HL-60/S4 treated with retinoic acid at 250 ng/mL for 4 days and 3 days (cell line): ENCODE measurements around the gene CLEC17A.
"Not testable (repeated sequence)": the region's sequence is repeated elsewhere in the genome, so short reads cannot be mapped to it uniquely, and the experiment has no call there.

Experiments used
- in situ Hi-C: fragments of 300-500 bp; cut with MboI; formaldehyde crosslinking; loops from 2 replicates; pipeline ENCODE4 v1.7.0; 2022; ENCODE audit warnings: low sequenced_read_pairs

The CLEC17A gene, protein sequence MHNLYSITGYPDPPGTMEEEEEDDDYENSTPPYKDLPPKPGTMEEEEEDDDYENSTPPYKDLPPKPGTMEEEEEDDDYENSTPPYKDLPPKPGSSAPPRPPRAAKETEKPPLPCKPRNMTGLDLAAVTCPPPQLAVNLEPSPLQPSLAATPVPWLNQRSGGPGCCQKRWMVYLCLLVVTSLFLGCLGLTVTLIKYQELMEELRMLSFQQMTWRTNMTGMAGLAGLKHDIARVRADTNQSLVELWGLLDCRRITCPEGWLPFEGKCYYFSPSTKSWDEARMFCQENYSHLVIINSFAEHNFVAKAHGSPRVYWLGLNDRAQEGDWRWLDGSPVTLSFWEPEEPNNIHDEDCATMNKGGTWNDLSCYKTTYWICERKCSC

DNA sequence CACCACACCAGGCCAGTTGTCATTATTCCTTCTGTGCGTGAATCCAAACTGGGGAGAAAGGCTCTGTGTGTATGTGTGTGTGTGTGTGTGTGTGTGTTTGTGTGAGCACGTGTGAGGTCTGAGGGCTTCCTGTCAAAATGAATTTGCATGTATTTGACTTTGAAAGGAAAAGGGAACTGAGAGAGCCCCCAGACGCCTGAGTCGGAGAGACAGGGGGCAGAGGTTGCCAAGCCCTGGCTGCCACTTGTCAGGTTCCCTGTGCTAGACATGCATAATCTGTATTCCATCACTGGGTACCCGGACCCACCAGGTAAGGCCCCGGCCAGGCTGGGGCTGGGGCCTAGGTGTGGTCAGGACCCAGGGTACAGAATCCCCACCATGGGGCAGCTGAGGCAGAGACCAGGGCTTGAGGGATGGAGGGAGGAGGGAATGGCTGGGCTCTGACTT, at the start of gene CLEC17A:
Gene CLEC17A, plus strand, starts transcription at position 191 of the 447 bp plus-strand sequence. Its CDS starts 77 bp downstream, at position 268.
- in situ Hi-C loops = no loop called here

DNA sequence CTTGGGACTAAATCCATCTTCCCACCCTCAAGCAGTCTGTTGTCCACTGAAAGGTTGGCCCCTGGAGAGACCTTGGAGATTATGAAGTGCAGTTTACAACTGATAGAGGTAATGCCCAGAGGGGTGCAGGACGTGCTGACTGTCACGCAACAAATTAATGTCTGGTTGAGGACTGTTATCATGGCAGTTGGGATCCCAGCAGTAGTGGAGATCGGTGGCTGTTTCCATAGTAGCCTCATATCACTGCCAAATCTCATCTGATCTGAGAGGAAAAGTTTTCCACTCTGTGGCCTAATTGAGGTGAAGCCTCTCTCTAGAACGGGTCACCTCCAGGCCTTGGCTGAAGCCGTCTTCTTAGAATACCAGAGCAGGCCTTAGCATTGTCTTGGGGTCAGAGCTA, 49.4 kb upstream of the CLEC17A start:
- in situ Hi-C loops = no loop called here

DNA sequence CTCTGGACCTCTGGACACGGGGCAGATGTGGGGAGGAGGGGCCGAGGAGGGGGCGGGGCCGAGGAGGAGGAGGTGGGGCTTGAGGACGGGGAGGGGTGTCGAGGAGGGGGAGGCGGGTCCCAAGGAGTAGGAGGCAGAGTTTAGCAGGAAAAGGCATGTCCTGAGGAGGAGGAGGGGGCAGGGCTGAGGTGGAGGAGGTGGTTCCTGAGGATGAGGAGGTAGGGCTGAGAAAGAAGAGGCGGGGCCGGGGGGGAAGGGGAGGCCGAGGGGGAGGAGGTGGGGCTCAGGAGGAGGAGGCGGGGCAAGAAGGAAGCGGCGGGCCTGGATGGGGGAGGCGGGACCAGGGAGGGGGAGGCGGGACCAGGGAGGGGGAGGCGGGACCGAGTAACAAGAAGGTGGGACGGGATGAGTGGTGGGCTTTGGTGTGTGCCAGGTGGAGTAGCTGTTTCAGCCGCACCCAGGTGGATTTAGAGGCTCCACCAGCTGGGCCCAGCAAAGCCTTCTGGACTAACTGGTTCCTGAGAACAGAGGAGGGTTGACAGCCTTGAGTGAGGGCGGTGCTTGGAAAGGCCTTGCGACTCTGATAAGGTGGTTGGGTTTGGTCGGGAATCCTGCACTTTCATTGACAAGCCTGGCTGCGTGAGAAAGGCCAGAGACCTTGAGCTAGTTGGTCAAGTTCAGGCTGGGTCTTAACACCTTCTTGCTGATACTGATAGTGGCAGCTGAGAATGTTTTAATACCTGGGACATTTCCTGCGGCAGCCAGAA, 45.8 kb upstream of the CLEC17A start:
- in situ Hi-C loops = no loop called here

- in situ Hi-C loops = no loop called here
These were observed 42.0 kb upstream of the CLEC17A start for GRCh38 chr19:14540741-14541525.

GRCh38 chr19:14541979-14542378, 40.9 kb upstream of the CLEC17A start:
- in situ Hi-C loops = not testable (repeated sequence)

GRCh38 chr19:14542711-14543328, 40.1 kb upstream of the CLEC17A start:
- in situ Hi-C loops = no loop called here

- in situ Hi-C loops = no loop called here
These were observed 38.8 kb upstream of the CLEC17A start for GRCh38 chr19:14544047-14544446.

GRCh38 chr19:14544977-14545715, 37.7 kb upstream of the CLEC17A start:
- in situ Hi-C loops = no loop called here

GRCh38 chr19:14545716-14546082, 37.2 kb upstream of the CLEC17A start:
- in situ Hi-C loops = no loop called here

DNA sequence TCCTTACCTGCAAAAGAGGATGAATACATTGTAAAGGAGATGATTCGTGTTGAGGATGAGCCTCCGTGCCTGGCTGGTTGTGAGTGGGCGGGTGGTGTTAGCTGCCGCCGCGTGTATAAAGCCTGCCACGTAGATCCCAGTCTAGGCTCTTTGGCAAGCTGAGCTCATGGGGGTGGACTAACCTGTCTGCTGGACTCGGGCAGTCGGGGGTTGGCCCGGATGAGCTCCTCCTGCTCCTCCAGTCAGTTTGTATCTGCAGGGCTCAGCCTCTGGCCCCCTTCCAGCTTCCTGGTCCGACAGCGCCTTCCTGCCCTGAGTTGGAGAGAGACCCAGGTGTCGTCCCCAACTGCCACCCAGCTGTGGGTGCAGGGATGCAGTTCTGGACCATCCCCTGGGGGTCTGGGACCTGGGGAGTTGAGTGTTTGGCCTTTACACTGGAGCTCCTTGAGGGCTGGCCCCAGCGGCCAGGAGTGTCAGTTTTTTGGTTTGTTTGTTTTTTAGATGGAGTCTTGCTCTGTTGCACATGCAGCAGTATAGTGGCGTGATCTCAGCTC, 32.6 kb upstream of the CLEC17A start:
- in situ Hi-C loops = loop anchor here (25.0 kb wide), 1 partner anchor 337 kb away; the partner anchor contains the start of gene OR7A17

GRCh38 chr19:14551134-14552005, 31.5 kb upstream of the CLEC17A start:
- in situ Hi-C loops = loop anchor here (25.0 kb wide), 1 partner anchor 336 kb away; the partner anchor contains the start of gene OR7A17

DNA sequence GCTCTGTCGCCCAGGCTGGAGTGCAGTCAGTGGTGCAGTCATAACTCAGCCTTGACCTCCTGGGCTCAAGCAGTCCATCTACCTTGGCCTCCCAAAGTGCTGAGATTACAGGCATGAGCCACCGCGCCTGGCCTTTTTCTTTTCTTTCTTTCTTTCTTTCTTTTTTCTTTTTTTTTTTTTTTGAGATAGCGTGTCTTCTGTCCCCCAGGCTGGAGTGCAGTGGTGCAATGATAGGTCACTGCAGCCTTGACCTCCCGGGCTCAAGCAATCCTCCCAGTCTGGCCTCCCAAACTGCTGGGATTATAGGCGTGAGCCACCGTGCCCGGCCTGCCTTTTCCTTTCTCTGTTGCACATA, 30.9 kb upstream of the CLEC17A start:
- in situ Hi-C loops = loop anchor here (25.0 kb wide), 1 partner anchor 335 kb away; the partner anchor contains the start of gene OR7A17

DNA sequence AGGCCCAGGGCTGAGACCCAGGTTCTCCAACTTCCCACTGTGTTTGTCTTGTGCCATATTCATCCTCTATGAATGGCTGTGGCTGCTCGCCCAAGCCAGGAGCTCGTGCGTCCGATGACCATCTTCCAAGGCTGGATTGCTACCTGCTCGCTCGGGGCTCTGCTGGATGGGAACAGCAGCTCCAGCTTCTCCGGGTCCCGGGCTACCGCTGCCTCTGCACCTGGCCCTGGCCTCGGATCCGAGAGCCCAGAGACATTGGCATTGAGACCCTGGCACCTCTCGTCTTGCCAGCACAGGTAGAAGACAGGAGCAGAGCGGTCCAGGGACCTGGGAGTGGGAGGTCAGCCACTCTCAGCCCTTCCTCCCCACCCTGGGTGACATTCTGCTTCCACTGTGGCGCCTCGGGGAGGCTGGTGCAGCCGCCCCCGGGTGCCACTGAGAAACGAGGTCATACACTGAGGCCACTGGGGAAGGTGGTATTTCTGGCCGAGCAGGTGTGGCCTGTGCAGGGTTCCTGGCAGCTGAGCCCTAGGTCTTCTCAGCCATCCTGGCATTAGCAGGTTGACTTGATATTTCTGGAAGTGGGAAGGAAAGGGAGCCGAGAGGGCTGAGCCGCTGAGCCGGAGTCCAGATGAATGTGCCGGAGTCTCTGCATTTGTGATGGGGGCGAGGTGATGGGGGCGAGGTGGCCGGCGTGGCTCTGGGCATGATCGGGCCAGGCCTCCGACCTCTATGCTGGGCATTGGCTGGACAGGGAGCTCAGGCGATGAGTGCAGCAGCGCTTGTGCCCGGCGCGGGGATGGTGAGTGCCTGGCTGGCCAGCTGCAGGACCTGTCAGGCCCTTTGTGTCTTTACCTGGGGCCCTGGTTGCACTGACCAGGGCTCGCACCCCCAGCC, 29.6 kb upstream of the CLEC17A start:
- in situ Hi-C loops = loop anchor here (25.0 kb wide), 1 partner anchor 334 kb away; the partner anchor contains the start of gene OR7A17

DNA sequence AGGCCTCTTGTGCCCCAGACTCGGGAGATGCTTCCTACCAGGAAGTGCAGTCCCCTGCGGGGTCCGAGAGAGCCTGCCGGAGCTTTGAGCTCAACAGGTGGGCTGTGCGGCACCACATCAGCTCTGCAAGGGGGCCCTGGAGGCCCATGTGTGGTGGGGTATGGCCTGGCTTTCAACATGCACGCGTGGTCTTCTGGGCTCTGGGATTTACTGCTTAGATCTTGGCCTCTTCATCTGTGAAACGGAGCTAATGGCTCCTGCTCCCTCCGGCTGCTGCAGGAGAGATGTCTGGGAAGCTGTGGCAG, 29.0 kb upstream of the CLEC17A start:
- in situ Hi-C loops = loop anchor here (25.0 kb wide), 1 partner anchor 333 kb away; the partner anchor contains the start of gene OR7A17

- in situ Hi-C loops = loop anchor here (25.0 kb wide), 1 partner anchor 333 kb away; the partner anchor contains the start of gene OR7A17
These were observed 28.5 kb upstream of the CLEC17A start for GRCh38 chr19:14554382-14554812.

- in situ Hi-C loops = loop anchor here (25.0 kb wide), 1 partner anchor 331 kb away; the partner anchor contains the start of gene OR7A17
These were observed 26.8 kb upstream of the CLEC17A start for GRCh38 chr19:14555918-14556661.
